ENCODE results near the gene ZSCAN22.
"Not testable (repeated sequence)": the region's sequence is repeated elsewhere in the genome, so short reads cannot be mapped to it uniquely, and the experiment has no call there.

The ZSCAN22 gene

DNA sequence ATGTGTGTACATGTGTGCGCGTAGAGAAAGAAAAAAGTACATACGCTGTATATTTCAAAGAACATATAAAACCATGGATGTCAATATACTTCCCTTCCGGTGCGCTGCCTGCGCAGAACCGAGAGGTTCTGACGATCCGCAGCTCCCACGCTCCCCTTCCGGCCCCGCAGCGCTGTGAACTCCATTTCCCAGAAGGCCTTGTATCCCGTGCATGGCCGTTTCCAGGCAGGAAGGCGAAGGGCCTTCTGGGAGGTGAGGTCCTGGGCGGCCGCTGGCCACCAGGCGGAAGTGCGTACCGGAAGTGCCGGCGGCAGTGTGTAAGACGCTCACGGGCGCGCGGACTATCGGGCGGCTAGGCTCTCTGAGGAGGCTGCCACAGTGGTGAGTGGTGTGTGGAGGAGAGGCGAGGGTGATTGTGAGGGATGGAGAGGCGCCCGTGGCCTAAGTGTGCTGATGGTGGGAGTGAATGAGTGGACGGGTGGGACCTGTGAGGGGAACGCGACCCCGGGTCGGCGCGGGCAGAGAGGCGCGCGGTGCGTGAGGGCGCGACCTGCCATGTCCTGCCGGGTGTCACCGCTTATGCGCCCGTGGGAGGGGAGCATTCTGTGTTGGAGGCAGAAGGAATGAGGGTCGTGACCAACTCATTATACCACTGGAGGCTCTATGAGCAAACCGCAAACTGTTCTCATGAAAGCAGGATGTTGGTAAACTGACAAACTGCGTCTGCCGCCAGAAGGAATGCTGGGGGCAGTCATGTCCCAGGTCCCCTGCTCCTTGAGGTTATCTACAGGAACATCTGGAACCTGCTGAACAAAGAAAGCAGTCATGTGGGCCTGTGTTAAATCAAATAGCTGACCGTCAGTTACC, 21.5 kb upstream of the ZSCAN22 start, which contains the start of gene ERVK3-1:
TSS of gene ERVK3-1 (plus strand) at position 313 of the 867 bp plus-strand sequence. CDS start 6,792 bp downstream, outside the sequence.
- H3K27ac ChIP-seq = peak within 1 kb of the TSS; percentile 93
- TF ChIP-seq ZFX (IDR thresholded peaks at IDR 0.05) = no peak
- TF ChIP-seq, protein P1, sequence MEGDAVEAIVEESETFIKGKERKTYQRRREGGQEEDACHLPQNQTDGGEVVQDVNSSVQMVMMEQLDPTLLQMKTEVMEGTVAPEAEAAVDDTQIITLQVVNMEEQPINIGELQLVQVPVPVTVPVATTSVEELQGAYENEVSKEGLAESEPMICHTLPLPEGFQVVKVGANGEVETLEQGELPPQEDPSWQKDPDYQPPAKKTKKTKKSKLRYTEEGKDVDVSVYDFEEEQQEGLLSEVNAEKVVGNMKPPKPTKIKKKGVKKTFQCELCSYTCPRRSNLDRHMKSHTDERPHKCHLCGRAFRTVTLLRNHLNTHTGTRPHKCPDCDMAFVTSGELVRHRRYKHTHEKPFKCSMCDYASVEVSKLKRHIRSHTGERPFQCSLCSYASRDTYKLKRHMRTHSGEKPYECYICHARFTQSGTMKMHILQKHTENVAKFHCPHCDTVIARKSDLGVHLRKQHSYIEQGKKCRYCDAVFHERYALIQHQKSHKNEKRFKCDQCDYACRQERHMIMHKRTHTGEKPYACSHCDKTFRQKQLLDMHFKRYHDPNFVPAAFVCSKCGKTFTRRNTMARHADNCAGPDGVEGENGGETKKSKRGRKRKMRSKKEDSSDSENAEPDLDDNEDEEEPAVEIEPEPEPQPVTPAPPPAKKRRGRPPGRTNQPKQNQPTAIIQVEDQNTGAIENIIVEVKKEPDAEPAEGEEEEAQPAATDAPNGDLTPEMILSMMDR (conservative IDR thresholded peaks at IDR 0.05) = no peak

DNA sequence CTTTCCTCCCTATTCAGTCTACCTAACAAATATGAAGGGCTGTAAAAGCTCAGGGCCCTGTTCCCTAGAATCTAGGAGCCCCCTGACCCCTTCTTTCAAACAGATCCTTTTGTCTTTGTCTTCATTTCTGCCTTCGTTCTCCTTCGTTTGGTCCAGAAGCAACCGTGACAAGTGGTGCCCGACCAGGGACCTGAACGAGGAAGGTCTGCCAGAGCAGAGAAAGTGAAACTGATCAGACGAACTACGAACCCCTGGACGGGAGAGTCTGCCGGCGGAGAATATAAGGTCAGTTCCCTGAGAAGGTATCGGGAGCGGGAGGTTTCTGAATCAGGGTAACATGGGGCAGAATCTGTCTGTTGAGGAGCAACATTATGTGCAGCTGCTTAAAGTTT, 20.9 kb upstream of the ZSCAN22 start:
- H3K27ac ChIP-seq = peak overlapping the region; percentile 93
- TF ChIP-seq, protein P1 (conservative IDR thresholded peaks at IDR 0.05) = no peak
- TF ChIP-seq ZFX (IDR thresholded peaks at IDR 0.05) = no peak

DNA sequence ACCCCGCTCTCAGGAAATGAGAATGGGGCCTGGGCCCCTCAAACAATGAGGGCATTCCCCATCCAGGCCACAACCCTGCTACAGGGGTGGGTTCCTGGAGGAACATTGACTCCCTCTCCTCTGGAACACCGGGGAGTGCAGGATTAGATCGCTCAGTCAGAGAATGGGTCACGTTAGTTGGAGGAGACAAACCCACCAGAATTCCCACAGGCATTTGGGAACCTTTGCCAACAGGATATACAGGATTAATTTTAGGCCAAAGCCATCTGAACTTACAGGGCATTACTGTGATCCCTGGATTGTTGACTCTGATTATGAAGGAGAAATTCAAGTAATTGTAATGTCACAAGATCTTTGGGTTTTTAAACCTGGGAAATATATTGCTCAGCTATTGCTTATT, 19.1 kb upstream of the ZSCAN22 start:
- no peak for TF ChIP-seq ZFX (IDR thresholded peaks at IDR 0.05)
- TF ChIP-seq, protein P1 (conservative IDR thresholded peaks at IDR 0.05) = no peak
- no peak overlapping the region for H3K27ac ChIP-seq

DNA sequence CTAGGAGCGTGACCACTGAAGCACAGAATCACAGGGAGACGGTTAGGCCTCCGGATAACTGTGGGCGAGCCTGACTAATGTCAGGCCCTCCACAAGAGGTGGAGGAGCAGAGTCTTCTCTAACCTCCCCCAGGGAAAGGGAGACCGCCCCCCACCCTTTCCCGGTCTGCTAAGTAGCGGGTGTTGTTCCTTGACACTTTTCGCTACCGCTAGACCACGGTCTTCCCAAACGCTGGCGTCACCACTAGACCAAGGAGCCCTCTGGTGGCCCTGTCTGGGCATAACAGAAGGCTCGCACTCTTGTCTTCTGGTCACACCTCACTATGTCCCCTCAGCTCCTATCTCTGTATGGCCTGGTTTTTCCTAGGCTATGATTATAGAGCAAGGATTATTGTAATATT, 16.1 kb upstream of the ZSCAN22 start:
- not testable (repeated sequence) for H3K27ac ChIP-seq

DNA sequence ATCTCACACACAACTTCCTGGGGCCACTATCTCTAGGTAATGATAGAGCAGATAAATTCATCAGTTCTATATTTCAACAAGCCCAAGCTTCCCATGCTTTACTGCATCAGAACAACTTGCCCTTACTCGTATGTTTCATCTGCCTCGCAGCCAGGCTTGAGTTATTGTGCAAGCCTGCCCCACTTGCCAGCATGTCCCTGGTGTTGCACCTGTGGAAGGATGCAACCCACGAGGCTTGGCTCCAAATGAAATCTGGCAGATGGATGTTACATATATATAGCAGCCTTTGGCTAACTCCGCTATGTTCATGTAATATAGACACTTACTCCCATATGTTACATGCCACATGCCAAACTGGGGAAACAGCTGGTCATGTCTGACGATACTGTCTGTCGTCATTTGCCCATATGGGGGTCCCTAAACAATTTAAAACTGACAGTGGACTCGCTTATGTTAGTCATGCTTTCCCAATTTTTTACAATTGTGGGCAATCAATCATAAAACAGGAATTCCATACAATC, 15.4 kb upstream of the ZSCAN22 start:
- no peak for TF ChIP-seq ZFX (IDR thresholded peaks at IDR 0.05)
- TF ChIP-seq, protein P1 (conservative IDR thresholded peaks at IDR 0.05) = no peak
- H3K27ac ChIP-seq = no peak overlapping the region

DNA sequence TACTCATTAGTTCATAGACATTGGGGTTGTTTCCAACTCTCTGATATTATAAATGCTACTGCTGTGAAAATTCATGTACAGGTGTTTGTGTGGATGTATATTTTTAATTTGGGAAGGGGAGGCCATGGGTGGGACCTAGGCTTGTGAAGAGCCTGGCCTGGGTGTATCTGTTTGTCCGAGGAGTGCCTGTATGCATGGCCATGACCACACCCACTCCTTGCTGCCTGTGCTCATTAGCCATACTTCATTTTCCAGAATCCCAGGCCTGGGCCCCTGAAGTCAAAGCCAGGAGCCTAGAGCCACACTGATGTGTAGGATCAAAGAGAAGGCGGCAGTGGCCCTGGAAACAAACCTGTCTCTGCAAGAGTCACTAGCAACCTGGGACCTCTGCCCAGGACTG, 11.2 kb upstream of the ZSCAN22 start:
- TF ChIP-seq ZFX (IDR thresholded peaks at IDR 0.05) = no peak
- TF ChIP-seq, protein P1 (conservative IDR thresholded peaks at IDR 0.05) = no peak
- no peak overlapping the region for H3K27ac ChIP-seq

DNA sequence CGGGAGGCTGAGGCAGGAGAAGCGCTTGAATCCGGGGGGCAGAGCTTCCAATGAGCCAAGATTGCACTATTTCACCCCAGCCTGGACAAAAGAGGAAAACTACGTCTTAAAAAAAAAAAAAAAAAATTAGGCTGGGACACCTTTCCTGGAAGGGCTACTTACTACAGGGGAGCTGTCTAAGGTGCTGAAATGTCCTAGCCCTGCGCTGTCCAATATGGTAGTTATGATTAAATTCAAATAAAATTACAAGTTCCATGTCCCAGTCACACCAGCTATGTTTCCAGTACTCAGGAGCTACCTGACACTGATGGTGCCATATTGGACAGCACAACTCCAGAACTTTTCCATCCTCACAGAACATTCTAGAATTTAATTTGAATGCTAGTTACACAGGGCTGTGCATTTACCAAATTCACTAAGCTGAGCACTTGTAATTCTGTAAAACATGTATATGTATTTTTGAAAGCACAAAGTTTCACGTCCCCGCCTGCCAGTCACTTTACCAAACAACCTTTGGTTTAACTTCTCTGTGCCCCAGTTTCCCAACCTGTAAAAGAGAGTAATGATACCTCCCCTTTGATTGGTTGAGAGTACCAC, 9.2 kb upstream of the ZSCAN22 start:
- H3K27ac ChIP-seq = no peak overlapping the region
- TF ChIP-seq, protein P1 (conservative IDR thresholded peaks at IDR 0.05) = no peak
- TF ChIP-seq ZFX (IDR thresholded peaks at IDR 0.05) = no peak
